GM10248 (cell line): ENCODE results near the gene EMX2.

ENCODE experiments used
- CTCF ChIA-PET: fragments of 300-600 bp; sonication (Branson Sonifier 250); formaldehyde crosslinking; extraction: SDS; loops from one replicate; lab custom pipeline; 2021; ENCODE audit warnings: antibody characterized with exemption; lab: Yijun Ruan, JAX
- POLR2A ChIA-PET: fragments of 350-650 bp; sonication (Branson Sonifier 250); formaldehyde crosslinking; extraction: SDS; loops from one replicate; lab custom pipeline; 2020; ENCODE audit warnings: antibody characterized with exemption; lab: Yijun Ruan, JAX
- DNase-seq: peaks from one replicate; pipeline ENCODE4 v3.0.0; 2012; ENCODE audit errors: extremely low spot score
- TF ChIP-seq, protein P1 (sequence below): IDR thresholded peaks from 2 replicates; pipeline ENCODE4 v1.5.1; 2012; ENCODE audit warnings: mild to moderate bottlenecking, low read depth; ENCODE audit errors: extremely low read depth, missing control alignments, control extremely low read depth

EMX2 gene

DNA sequence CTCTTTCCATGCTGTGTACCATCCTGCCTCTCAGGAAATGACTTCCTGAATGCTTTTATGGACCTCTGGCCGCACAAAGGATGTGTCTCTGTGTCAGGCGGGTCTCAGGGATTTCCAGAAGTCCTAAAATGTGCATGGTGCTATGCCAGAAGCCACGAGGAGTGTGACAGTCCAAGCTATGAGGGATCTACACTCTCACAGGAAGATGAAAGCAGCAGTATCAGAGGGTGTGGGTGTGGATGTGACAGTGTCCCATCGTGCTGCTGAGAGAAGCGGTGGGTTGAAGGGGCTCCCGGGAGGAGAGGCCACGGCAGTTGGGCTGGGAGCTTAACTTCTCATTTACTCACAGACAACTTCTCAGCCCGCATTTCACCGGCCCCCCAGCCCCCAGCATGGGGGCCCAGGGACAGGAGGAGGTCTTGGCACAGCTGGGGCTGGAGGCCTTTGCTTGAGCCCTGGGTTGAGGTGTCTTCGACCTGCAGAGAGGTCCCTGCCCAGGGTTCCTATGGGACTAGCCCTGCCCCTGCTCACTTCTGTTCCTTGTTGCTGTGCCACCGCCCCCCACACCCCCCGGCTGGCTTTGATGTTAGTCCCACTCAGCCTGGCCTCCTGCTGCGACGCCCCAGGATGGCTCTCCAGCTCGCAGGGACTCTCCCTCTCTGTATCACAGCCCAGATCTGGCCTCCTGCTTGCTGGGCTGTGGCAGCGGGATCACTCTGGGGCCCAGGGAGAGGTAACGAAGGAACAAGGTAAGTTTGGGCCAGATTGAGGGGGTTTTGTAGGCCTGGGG, 30.8 kb upstream of the EMX2 start:
- DNase-seq, result no peak
- TF ChIP-seq, protein P1, sequence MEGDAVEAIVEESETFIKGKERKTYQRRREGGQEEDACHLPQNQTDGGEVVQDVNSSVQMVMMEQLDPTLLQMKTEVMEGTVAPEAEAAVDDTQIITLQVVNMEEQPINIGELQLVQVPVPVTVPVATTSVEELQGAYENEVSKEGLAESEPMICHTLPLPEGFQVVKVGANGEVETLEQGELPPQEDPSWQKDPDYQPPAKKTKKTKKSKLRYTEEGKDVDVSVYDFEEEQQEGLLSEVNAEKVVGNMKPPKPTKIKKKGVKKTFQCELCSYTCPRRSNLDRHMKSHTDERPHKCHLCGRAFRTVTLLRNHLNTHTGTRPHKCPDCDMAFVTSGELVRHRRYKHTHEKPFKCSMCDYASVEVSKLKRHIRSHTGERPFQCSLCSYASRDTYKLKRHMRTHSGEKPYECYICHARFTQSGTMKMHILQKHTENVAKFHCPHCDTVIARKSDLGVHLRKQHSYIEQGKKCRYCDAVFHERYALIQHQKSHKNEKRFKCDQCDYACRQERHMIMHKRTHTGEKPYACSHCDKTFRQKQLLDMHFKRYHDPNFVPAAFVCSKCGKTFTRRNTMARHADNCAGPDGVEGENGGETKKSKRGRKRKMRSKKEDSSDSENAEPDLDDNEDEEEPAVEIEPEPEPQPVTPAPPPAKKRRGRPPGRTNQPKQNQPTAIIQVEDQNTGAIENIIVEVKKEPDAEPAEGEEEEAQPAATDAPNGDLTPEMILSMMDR, result no peak
- CTCF ChIA-PET, result interaction anchor here (1.1 kb wide), 1 partner anchor 15 kb away, joined by 4 read pairs; no protein-coding TSS in a partner anchor
- POLR2A ChIA-PET, result no interaction called here

DNA sequence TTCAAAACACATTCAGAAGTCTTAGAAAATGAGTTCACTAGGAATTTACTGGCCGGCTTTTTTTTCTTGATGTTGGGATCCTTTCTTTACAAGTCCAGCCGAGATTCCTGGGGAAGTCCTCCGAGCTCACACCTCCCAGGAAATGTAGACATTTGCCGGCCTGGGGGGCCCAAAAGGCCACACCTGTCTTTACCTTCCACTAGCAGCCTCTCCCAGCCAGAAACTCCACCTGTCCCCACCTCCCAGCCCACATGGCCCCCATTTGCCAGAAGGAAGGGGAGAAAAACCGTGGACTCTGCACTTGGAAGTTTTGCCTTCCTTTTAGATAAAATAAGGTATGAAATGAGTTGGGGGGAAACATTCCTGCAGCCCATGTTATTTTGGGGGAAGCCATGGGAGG, 27.6 kb upstream of the EMX2 start:
- POLR2A ChIA-PET, result no interaction called here
- no peak for DNase-seq
- TF ChIP-seq, protein P1, result no peak
- CTCF ChIA-PET, result interaction anchor here (0.8 to 1.1 kb wide), 2 partner anchors 9 to 19 kb away, joined by 3 to 5 read pairs; no protein-coding TSS in a partner anchor

DNA sequence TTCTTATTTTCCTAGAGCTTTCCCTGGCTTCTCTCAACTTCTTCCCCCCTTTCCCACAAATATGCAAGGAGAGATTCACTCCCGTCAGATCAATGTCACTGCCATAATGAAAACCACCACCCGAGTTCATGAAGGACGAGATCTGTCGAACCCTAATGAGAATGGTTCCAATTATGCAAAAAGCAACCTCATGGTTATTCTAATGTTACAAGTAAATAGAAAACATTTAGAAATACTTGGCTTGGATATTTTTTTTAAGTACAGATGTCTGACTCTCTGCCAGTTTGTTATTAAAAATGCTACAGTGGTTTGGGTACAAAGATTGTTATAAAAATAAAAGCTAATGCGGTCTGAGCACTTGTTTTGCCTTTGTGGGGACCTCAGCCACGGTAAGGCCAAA, 25.9 kb upstream of the EMX2 start:
- TF ChIP-seq, protein P1, result no peak
- ChIA-PET POLR2A (interaction anchor here (0.6 kb wide), 1 partner anchor 258 kb away, joined by 3 read pairs; no protein-coding TSS in a partner anchor), CTCF (no interaction called here)
- DNase-seq, result no peak

DNA sequence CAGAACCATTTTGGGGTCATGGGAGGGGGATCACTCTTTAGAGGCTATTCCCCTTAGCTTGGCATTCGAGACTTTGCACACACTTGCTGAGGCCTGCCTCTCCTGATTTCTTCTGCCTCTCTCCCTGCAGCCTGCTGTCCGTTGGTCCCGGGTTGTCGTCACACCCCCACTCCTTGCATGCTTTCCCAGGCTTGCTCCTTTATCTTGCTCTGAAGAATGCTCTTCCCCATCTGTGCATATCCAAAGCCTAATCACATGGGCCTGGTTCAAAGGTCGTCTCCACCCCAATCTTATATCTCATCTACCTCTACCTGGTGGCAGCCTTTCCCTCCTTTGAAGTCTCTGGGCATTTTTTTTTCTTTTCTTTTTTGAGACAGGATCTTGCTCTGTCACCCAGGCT, 24.3 kb upstream of the EMX2 start:
- ChIA-PET CTCF (interaction anchor here (0.9 to 1.2 kb wide), 2 partner anchors 10 to 14 kb away, joined by 3 read pairs; no protein-coding TSS in a partner anchor), POLR2A (no interaction called here)
- DNase-seq, result no peak
- TF ChIP-seq, protein P1, result no peak

DNA sequence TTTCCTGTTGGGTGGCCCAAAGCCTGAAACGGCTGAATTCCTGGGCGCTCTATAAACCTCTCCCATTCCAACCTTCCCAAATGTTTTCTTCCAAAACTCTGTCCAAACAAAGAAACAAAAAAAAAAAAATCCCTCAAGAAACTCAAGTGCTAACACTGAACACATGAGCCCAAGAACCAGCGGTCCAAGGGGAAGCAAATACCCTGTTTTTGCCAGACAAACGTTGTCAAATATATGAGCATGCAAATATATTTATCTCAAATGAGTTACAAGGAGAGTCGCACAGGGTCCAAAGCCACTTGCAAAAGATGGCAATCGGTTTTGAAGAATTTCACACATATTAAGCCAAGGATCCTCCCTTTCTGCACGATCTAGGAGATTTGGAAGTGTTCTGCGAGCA, 23.3 kb upstream of the EMX2 start:
- ChIA-PET CTCF (interaction anchor here (2.1 kb wide), 1 partner anchor 23 kb away, joined by 5 read pairs; no protein-coding TSS in a partner anchor), POLR2A (no interaction called here)
- no peak for DNase-seq
- TF ChIP-seq, protein P1, result no peak

DNA sequence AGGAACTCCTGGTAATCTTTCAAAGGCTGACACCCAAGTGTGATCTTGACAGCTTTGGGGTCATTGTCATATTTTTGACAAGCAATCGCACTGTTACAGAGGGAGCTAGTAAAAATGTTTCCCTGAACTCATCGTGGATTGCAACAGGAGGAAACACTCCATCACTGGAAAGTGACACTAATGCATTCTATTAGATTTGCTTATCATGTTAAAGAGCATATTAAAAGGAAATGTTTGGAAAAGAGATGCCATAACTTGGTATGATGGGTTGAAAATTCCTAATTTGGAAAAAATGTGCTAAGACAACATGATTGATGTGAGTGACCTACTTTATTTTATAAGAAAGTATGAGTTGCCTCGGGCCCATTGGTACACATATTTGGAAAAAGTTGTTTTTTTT, 22.7 kb upstream of the EMX2 start:
- TF ChIP-seq, protein P1, result no peak
- POLR2A ChIA-PET, result no interaction called here
- no peak for DNase-seq
- CTCF ChIA-PET, result interaction anchor here (0.7 to 2.1 kb wide), 2 partner anchors 18 to 24 kb away, joined by 3 to 5 read pairs; no protein-coding TSS in a partner anchor
